Fibroblast of the aortic adventitia (primary cell): ENCODE results near the gene FAM53B. TPM values are rescaled to one million over a fixed set of nuclear protein-coding genes. Genes with fewer than 3 reads are reported as not detected.

Experiments
- DNase-seq: peaks from one replicate; pipeline ENCODE4 v3.0.0-alpha.2; 2010; ENCODE audit warnings: low read depth
- H3K4me3 ChIP-seq: 2 replicates; pipeline ENCODE4 v1.5.1; 2011; ENCODE audit warnings: low read depth, mild to moderate bottlenecking, control low read depth, low read length, moderate library complexity
- CTCF ChIP-seq: IDR thresholded peaks from 2 replicates; pipeline ENCODE4 v1.5.1; 2011; ENCODE audit warnings: mild to moderate bottlenecking, low read length, control low read depth, inconsistent platforms; ENCODE audit not compliant: insufficient read depth
- total RNA-seq: library from RNA; depleted of rRNA; stranded (reverse); fragments of >200 nt; gene quantifications from 2 replicates; pipeline ENCODE4 v1.2.3, GENCODE V29; 2012; ENCODE audit warnings: low replicate concordance

FAM53B gene
- total RNA-seq, 1 donor = 9.2 TPM

GRCh38 chr10:124578231-124579010 lies 165.8 kb downstream of the FAM53B start:
- DNase-seq = no peak

GRCh38 chr10:124577651-124578050 lies 166.5 kb downstream of the FAM53B start:
- no peak for TF ChIP-seq CTCF
- no peak overlapping the region for H3K4me3 ChIP-seq
- DNase-seq = no peak

More at GRCh38 chr10:124578231-124579010, 165.8 kb downstream of the FAM53B start:
- no peak for TF ChIP-seq CTCF
- no peak overlapping the region for H3K4me3 ChIP-seq

GRCh38 chr10:124576526-124577420 lies 167.4 kb downstream of the FAM53B start:
- TF ChIP-seq CTCF = no peak
- H3K4me3 ChIP-seq = no peak overlapping the region
- no peak for DNase-seq

- TF ChIP-seq CTCF = no peak
- H3K4me3 ChIP-seq = no peak overlapping the region
- no peak for DNase-seq
Measured at GRCh38 chr10:124575107-124576035, 168.8 kb downstream of the FAM53B start.

GRCh38 chr10:124574456-124575070 lies 169.6 kb downstream of the FAM53B start:
- H3K4me3 ChIP-seq = no peak overlapping the region
- TF ChIP-seq CTCF = no peak
- DNase-seq = no peak
